Left ventricle myocardium superior (tissue), 1 donor: ENCODE results near the gene VSNL1. TPM values are rescaled to one million over a fixed set of nuclear protein-coding genes. Genes with fewer than 3 reads are reported as not detected.

Experiments used
- ATAC-seq: fragments of 200-7000 bp; cut with Tn5 transposase; one replicate; pipeline ENCODE4 v1.9.1; 2020; ENCODE audit warnings: mild to moderate bottlenecking, moderate library complexity
- DNase-seq: peaks from one replicate; pipeline ENCODE4 v3.0.0-alpha.2; 2020
- intact Hi-C: fragments of 100-400 bp; cut with micrococcal nuclease; formaldehyde crosslinking; loops from one replicate; pipeline ENCODE4 v1.11.0; 2022
- total RNA-seq: library from RNA; stranded (reverse); fragmentation: NEBNext Ultra II Directional; extraction: Animal tissue kit (Norgen Biotek cat#: 25700); gene quantifications from one replicate; pipeline ENCODE4 v1.2.1, GENCODE V29; 2021
- donor health status: DM: no; HTN: yes; CAD: no; lungs with severe emphysema.

The VSNL1 gene
- total RNA-seq, 1 donor from 2014 or later: 18.6 TPM

DNA sequence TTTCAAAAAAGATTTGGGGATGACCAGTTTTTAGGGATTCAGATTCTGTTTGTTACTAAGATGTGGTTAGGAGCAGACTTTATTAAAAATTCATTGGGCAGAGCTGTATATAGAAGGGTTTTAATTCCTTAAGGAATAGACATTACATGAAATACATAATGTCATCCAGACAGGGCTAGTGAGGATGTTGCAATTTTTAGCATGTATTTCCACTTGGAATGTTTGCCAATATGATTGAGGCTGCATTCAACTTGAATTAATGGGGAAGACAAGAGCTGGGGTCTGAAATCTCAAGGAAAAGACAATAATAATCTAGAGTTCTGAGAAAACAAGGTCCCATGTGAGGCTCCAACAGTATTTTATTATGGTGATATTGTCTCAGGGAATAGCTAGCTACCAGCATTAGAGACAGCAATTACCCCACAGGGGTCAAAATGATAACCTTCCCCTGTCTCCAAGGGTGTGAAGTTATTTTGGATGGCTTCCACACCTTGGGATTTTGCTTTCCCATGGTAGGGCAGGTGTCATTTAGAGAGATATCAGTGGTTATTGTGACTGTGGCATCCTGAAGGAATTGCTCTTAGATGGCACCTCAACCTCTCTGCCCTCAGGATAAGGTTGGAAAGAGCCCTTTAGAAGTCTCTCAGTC lies 60.2 kb downstream of the VSNL1 start:
- intact Hi-C loops: no loop called here
- DNase-seq (no peak), ATAC-seq (peak; percentile 32)

DNA sequence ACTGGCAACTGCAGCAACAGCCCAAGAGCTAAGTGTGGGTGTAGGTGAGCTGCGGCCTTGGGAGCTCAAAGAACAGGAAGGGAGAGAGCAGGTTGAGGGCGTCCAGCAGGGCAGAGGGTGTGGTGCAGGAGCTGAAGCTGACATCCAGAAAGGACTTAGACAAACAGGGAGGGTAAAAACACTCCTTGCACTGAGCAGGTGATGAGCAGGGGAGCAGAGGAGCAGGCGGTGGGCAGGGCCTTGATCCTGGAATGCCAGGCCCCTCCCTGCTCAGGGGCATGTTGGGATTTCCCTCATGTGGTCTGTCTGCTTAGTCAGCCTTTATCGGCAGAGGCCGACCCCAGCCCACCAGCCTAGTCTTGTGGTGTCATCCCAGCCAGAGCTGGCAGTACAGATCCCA lies 63.6 kb downstream of the VSNL1 start:
- intact Hi-C loops: no loop called here

DNA sequence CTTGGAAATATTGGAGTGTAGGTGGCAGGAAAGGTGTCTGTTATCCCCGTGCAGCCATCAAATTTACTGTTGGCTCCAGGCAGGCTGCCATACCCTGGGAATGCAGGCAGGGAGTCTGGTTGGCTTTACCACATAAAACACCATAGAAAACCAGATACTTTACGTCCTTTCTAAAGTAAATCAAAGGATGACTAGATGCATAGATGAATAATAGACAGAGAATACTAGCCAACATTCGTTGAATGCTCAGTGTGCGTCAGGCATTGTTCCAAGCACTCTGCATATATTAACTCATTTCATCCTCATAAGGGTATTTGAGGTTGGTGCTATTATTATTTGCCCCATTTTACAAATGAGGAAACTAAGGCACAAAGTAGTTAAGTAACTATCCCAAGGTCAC lies 65.2 kb downstream of the VSNL1 start:
- intact Hi-C loops: no loop called here
- DNase-seq: no peak
- ATAC-seq: no peak

More for the DNA sequence above, 63.6 kb downstream of the VSNL1 start:
- ATAC-seq: no peak
- no peak for DNase-seq

DNA sequence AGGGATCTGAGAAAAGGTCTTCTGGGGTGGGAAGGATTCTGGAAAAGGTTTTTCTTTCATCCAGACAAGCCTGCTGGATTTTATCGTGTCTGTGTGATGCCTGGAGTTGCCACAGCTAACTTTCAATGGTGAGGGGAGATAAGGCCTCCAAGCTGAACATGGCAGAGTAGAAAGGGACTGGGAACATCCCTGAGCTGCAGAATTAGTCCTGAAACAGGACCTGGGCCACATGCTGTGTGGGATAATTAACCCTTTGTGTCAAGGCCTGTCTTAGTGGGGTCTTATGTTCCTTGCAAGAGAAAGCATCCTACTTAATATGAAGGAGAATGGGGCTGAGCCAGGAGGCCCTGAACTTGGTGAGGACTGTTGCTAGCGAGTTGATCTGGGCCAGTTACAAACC lies 66.4 kb downstream of the VSNL1 start:
- intact Hi-C loops: no loop called here
- ATAC-seq: no peak
- no peak for DNase-seq

DNA sequence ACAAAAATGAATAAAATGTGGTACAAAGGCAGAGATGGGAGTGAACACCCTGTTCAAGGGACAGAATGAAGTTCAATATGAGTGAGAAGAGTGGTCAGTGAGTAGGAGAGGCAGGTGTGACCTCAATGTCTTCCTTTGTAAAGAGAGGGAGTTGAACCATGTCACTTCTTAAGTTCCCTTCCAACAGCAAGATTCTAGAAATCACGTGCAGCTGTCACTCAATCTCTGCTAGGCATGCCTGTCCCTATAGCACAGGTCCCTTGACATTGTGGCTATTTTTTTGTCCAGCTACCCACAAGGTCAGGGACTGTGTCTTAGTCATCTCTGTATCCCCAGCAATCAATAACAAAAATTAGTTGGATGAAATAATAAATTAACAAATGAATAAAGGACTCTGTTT lies 66.9 kb downstream of the VSNL1 start:
- intact Hi-C loops: no loop called here
- no peak for ATAC-seq
- no peak for DNase-seq

DNA sequence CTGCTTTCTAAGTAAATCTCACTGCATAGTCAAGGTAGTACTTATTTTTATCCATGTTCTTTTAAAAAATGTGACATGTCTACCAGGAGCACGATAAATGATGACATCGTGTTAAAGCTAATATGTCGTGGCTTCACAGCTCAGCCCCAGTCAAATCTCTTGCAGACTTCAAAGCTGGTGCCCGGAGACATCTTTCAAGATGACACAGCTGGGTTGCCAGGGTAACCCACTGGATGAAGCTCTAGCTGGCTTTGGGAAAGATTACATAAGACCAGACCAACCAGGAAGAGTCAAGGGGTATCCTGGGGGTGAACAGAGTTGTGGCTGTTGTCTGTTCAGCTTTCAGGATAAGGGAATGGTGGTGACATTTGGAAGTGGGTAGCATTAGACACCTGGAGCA lies 67.8 kb downstream of the VSNL1 start:
- DNase-seq: no peak
- no peak for ATAC-seq
- intact Hi-C loops: no loop called here

DNA sequence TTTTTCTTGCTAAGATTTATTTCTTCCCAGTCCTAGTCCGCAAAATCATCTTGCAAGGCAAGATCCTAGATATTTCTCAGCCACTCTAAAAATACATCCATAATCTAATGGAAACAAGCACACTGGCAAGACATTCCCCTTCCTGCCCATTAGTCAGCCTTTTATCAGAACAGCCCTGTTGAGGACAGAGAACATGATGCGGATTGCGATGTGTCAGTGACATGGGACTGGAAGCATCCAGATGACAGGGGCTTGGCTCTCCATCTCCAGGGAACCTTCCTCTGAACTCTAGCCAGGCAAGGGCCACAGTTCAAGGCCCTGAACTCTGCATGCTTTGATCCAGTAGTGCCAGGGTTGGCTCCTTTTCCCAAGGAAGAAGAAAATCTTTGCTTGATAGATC lies 70.0 kb downstream of the VSNL1 start:
- intact Hi-C loops: no loop called here
- ATAC-seq (peak; percentile 98), DNase-seq (peak; percentile 48)

DNA sequence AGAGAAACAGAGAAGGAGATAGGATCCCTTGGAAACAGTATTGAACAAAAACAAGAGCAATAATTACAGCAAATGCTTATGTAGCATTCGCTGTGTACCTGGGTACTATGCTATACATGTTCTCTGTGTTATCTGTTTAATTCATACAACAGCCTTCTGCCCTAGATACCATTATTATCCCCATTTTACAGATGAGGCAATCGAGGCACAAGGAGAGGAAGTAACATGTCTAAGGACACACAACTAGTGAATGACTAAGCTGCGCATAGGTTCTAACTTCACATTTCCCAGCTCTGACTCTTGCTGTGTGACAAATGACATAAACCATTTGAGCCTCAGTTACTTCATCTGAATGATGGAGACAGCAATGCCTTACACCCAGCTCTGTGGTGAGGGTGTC lies 70.5 kb downstream of the VSNL1 start:
- intact Hi-C loops: no loop called here

DNA sequence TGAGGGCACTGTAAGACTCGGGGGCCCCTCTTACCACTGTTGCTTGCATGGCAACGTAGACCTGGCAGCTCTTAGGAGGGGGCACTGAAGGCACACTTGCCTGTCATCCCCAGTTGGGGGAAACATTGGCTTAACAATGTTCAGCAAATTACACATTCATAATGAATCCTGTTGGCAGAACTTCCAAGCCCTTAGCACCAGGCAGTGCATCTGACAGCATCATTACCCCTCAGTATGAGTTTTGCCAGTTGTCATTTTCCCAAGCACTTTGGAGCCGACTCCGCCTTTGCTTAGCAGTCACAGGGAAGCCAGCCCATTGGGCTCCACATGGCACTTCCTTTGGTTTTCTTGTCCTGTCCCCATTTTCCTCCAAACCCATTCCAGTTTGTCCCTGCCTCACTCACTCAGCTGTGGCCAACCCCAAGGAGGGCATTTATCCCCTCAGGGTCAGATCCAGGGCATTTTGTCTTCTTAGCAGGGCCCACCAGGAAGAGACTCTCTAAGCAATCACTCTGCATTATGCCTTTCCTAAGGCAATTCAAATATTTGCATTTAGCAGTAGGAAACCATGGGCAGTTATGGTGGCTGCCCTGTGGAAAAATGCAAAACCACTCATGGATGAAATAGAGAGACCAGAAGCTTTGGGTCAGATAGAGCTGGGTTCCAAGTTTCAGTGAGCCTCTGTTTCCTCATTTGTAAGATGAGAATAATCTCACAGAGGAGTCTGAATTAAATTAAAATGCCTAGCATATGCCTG lies 73.9 kb downstream of the VSNL1 start:
- intact Hi-C loops: no loop called here
- no peak for ATAC-seq
- DNase-seq: no peak

More for the DNA sequence above, 70.5 kb downstream of the VSNL1 start:
- no peak for ATAC-seq
- DNase-seq: no peak

DNA sequence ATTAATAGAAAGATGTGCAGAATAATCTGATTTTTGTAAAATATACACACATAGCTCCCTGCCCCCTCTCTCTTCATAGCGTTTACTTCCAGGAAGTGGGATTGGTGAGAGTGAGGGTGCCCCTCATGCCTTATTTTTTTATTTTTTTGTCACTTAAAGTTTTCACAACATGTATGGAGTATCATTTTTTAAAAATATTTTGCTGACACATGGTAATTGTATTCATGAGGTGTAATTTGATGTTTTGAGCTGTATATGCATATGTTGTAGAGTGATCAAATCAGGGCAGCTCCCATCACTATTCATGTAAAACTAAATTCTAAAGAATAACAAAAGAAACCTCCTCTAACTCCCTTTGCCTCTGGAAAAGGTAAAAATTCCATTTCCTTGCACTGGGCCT lies 74.7 kb downstream of the VSNL1 start:
- DNase-seq: no peak
- intact Hi-C loops: no loop called here
- no peak for ATAC-seq

DNA sequence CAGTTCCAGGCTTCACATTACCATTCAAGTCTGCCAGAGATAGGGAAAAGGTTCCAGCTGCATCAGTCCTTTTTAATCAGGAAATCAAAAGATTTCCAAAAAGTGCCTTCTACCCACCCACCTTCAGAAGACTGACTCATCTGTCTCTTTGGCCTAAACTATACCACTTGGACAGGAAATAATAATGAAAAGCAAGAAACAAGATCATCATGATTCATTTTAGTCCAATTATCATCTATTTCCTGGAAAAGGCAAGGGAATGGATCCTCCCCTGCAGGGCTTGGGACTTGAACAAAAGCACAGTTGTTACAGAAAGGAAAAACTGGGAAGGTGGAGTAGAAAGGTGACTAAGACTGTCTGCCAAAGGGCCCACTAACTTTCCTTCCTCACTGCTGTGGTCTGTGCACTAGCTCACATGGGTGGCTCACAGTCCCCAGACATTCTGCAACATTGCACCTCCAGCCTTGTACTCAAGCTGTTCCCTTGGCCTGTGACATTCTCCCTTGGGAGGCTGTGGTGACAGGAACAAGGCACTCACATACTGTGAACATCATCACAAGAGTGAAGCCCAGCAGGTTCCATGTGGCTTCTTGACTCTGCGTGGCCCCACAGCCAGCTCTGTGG lies 75.3 kb downstream of the VSNL1 start:
- no peak for ATAC-seq
- intact Hi-C loops: no loop called here
- no peak for DNase-seq

DNA sequence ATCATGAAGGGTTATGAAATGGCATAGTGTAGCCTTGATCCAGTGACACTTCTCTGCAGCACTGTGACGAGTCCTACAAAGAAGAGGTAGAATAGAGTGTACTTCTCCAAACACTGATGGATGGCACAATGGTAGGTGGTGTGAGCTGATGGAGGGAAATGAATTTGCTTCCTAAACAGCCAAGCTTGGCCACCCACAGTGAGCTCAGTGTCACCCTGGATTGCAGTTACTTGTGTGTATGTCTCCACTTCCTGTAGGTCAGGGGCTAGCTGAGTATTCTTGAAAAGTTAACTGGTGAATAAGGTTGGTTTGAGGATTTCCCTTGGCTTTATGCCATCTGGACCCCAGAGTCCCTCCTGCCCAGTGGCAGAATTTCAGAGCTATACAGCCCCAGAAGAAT lies 75.9 kb downstream of the VSNL1 start:
- intact Hi-C loops: no loop called here
- ATAC-seq: no peak
- no peak for DNase-seq

DNA sequence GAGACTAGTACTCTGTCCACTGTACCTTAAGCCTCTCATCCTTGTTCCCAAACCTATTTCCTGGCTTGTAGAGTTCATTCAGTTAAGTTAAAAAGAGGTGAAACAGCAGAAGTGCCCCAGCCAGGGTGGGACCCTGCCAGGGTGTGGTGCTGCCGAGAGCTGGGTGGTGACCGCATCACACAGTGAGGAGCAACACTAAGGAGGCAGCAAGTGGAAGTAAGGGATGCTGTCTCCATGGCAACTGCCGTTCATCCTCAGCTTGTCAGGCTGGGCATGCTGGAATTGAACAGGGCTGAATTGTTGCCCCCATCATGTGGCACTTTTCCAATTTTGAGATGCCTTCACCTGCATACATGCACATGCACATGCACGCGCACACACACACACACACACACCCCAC lies 77.0 kb downstream of the VSNL1 start:
- no peak for ATAC-seq
- intact Hi-C loops: no loop called here
- DNase-seq: no peak

DNA sequence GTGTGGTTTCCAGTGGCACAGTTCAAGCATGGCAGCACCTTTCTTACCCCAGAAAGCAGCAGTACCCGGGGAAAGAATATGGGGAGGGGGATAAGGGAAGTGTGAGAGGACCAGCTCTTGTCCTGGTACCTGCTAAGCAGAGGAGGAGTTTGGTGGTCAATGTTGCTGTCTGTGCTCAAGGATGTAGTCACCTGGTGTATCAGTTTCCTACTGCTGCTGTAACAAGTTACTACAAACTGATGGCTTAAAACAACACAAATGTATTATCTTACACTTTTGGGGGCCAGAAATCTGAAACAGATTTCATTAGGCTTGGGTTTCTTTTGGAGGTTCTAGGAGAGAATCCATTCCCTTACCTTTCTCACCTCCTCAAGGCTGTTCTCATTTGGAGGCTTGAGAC lies 77.5 kb downstream of the VSNL1 start:
- intact Hi-C loops: no loop called here
- no peak for DNase-seq
- ATAC-seq: no peak

DNA sequence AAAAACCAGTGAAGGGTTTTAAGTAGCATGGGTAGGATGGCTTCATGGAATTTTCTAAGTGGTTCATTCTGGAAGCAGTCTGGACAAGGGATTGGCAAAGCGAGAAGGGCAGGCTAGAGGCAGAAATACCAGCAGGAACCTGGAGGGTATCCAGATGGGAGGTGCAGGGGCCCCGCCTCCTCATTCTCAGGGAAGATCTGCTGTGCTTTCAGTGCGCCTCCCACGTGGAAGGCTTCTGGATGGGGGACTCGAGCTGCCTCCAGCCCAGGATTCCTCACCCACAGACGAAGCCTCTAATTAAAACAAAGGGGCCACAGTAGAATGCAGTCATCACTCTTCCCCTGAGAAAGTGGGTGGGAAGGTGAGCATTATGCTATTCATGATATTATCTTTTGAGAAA lies 79.8 kb downstream of the VSNL1 start:
- DNase-seq (peak; percentile 58), ATAC-seq (peak; percentile 94)
- intact Hi-C loops: no loop called here

DNA sequence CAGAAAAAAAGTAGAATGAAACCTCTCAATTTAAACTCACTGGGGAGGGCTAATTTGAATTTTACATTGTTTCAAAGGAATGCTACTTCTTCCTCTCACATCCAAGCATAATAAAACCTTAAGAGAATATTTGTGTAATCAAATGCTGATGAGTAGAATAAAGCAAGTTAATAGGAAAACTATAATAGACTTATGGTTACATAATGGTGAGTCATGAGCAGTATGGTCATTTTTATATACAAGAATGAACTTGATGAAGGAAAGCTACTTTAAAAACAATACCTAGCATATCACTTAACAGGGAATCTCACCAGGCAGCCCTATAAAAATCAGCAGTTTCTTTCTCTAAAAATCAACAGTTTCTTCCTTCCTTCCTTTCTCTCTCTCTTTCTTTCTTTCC lies 80.3 kb downstream of the VSNL1 start:
- DNase-seq (no peak), ATAC-seq (no peak)
- intact Hi-C loops: no loop called here

DNA sequence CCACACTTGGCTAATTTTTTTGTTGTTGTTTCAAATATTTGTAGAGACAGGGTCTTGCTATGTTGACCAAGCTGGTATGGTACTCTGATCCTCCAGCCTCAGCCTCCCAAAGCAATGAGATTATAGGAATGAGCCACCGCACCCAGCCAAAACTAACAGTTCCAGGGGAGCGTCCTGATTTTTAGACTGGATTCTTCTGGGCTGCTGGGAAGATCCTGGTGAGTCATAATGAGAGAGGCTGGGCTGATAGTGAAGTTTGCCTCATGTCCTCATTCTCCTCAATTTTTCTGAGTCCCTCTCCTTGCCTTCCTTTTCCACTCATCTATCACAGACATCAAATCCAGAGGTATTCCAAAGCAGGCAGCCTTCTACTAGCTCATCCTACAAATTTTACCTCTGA lies 81.3 kb downstream of the VSNL1 start:
- intact Hi-C loops: no loop called here
- no peak for ATAC-seq
- DNase-seq: no peak

DNA sequence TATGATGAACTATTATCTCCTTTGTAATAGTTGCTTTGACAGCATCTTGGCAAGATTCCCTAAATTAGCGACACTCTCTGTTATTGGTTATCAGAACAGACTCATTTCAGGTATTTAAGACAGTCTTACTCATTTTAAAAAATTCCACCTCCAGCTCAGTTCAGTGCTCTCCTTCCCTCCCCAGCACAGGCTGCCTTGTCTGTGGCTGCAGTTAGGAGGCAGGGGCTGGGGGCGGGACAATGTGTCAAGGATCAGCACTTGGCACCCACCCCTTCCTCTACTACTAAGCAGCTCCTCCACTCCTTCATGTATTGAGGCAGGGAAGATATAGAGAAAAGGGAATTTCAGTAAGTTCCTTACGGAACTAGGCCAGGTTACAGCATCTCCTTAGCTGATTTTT lies 85.0 kb downstream of the VSNL1 start:
- intact Hi-C loops: no loop called here
- DNase-seq (no peak), ATAC-seq (no peak)

DNA sequence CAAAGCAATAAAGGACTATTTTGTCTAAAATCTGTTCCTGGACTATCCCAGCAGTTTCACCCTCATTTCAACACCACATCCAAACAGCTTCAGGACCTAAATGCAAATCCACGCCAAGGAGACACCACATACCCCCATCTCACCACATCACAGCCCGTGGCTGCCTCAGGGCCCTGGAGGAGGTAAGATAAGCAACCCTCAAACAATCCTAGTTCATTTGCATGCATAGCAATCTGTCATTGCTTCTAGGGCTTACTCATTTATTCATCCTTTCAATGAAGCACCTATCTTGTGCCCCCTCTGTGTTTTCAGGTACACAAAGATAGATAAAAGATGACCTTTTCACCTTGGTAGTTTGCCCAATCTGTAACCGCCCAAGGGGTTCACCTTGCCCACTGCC lies 86.5 kb downstream of the VSNL1 start:
- intact Hi-C loops: no loop called here
- ATAC-seq (no peak), DNase-seq (no peak)

DNA sequence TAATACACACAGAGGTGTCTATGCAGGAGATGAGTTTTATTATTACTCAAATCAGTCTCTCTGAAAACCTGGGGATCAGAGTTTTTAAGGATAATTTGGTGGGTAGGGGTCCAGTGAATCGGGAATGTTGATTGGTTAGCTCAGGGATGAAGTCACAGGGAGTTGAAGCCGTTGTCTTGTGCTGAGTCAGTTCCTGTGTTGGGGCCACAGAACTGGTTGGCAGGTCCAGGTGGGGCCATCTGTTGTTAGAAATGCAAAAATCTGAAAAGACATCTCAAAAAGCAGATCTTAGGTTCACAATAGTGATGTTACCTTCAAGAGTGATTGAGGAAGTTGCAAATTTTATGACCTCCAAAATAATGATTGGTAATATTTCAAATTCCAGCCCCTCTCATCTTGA lies 86.9 kb downstream of the VSNL1 start:
- DNase-seq: no peak
- ATAC-seq: no peak
- intact Hi-C loops: no loop called here
